Upper lobe of left lung (tissue), 6 donors: ENCODE data around the gene GABRR1. TPM values are rescaled to one million over a fixed set of nuclear protein-coding genes. Genes with fewer than 3 reads are reported as not detected.

Experiments used
- ATAC-seq, 2 donors: fragments of 200-7000 bp; cut with Tn5 transposase; one replicate each; pipeline ENCODE4 v1.9.1; 2022; ENCODE audit warnings: mild to moderate bottlenecking in 2 of 2, moderate library complexity in 2 of 2; ENCODE audit not compliant: low FRiP score in 2 of 2
- DNase-seq, 2 donors: peaks; one replicate each; pipeline ENCODE4 v3.0.0-alpha.2; 2019 to 2020
- H3K27ac ChIP-seq, 4 donors: fragments of 200-600 bp; sonication (generic); one replicate each; pipeline ENCODE4 v1.5.1; 2016 to 2019
- H3K27me3 ChIP-seq, 4 donors: fragments of 200-600 bp; sonication (generic); one replicate each; pipeline ENCODE4 v1.5.1; 2017 to 2019
- H3K36me3 ChIP-seq, 4 donors: fragments of 200-600 bp; sonication (generic); one replicate each; pipeline ENCODE4 v1.5.1; 2016 to 2019
- H3K4me1 ChIP-seq, 4 donors: fragments of 200-600 bp; sonication (generic); one replicate each; pipeline ENCODE4 v1.5.1; 2018 to 2019
- H3K4me3 ChIP-seq, 4 donors: fragments of 200-600 bp; sonication (generic); one replicate each; pipeline ENCODE4 v1.5.1; 2017 to 2019; ENCODE audit warnings: mild to moderate bottlenecking in 2 of 4, moderate library complexity in 1 of 4
- H3K9me3 ChIP-seq, 4 donors: fragments of 200-600 bp; sonication (generic); one replicate each; pipeline ENCODE4 v1.5.1; 2018 to 2019
- CTCF ChIP-seq, 6 experiments: fragments of 450-650 bp in 4 of 6; fragments of 200-600 bp in 2 of 6; sonication (generic) in 2 of 6; IDR thresholded peaks; one replicate each; pipeline ENCODE4 v1.5.1; 2016 to 2019; ENCODE audit warnings: antibody characterized with exemption in 6 of 6
- EP300 ChIP-seq, 4 donors: sonication (generic); formaldehyde crosslinking; IDR thresholded peaks; one replicate each; pipeline ENCODE4 v1.5.1; 2017; ENCODE audit warnings: antibody characterized with exemption in 4 of 4, control low read depth in 2 of 4
- POLR2A ChIP-seq, 4 donors: fragments of 450-650 bp; IDR thresholded peaks; one replicate each; pipeline ENCODE4 v1.5.1; 2016 to 2017; ENCODE audit warnings: antibody characterized with exemption in 4 of 4, mild to moderate bottlenecking in 2 of 4
- POLR2AphosphoS5 ChIP-seq, 2 donors: sonication (generic); formaldehyde crosslinking; IDR thresholded peaks; one replicate each; pipeline ENCODE4 v1.5.1; 2017; ENCODE audit warnings: antibody characterized with exemption in 2 of 2
- WGBS, 2 donors: methylation state at CpG; one replicate each; pipeline ENCODE4 v1.1.5; 2017 to 2018; 5-methylcytosine and 5-hydroxymethylcytosine counted together
- total RNA-seq, 6 donors: library from RNA; depleted of rRNA in 4 of 6; stranded (reverse); fragments of >200 nt in 4 of 6; gene quantifications; one replicate each; pipeline versions ENCODE4 v1.1.0 to v1.2.1, GENCODE V29; 2016 to 2021
- donor health status: DM: no; HTN: no; CAD: no; lungs with moderate emphysema.
- donor health status: DM: no; HTN: yes; CAD: no; lungs with severe emphysema.

The GABRR1 gene
- total RNA-seq, 6 donors from 2014 or later = not detected

GRCh38 chr6:89190741-89191140 is 26.4 kb downstream of the GABRR1 start:
- H3K27ac ChIP-seq = no peak overlapping the region
- no peaks in the 10 kb centered on the region for H3K36me3 ChIP-seq
- peaks cover 3 to 15% (median 13%) of the 10 kb centered on the region in 4 donors for H3K9me3 ChIP-seq
- H3K4me3 ChIP-seq = no peak overlapping the region
- no peaks in the 10 kb centered on the region for H3K4me1 ChIP-seq
- no peaks in the 10 kb centered on the region for H3K27me3 ChIP-seq
- ATAC-seq (no peak), DNase-seq (no peak)
- WGBS, 2 donors = 69 to 85% methylated on average over 5 of the region's 5 CpGs
- TF ChIP-seq EP300 (IDR thresholded peaks at IDR 0.05) = no peak
- TF ChIP-seq POLR2AphosphoS5 (IDR thresholded peaks at IDR 0.05) = no peak
- no peak for TF ChIP-seq CTCF (IDR thresholded peaks at IDR 0.05)

- Histone ChIP-seq H3K4me1 (no peaks in the 10 kb centered on the region), H3K36me3 (no peaks in the 10 kb centered on the region), H3K4me3 (no peak overlapping the region), H3K9me3 (no peaks in the 10 kb centered on the region), H3K27ac (no peak overlapping the region), H3K27me3 (no peaks in the 10 kb centered on the region)
- 89 to 95% methylated on average over 5 of the region's 5 CpGs for WGBS, 2 donors
- ATAC-seq = no peak
- TF ChIP-seq CTCF (IDR thresholded peaks at IDR 0.05) (no peak), POLR2A (IDR thresholded peaks at IDR 0.05) (no peak), EP300 (IDR thresholded peaks at IDR 0.05) (no peak), POLR2AphosphoS5 (IDR thresholded peaks at IDR 0.05) (no peak)
- DNase-seq = no peak
These were observed 29.7 kb downstream of the GABRR1 start for GRCh38 chr6:89187504-89187903.

- ATAC-seq (peak in 1 of 2 donors; percentile 48), DNase-seq (no peak)
- TF ChIP-seq CTCF (IDR thresholded peaks at IDR 0.05) (no peak), POLR2AphosphoS5 (IDR thresholded peaks at IDR 0.05) (no peak), EP300 (IDR thresholded peaks at IDR 0.05) (no peak), POLR2A (IDR thresholded peaks at IDR 0.05) (no peak)
- WGBS, 2 donors = 88 to 96% methylated on average over 2 of the region's 2 CpGs
- H3K9me3 ChIP-seq = no peaks in the 10 kb centered on the region
- H3K27ac ChIP-seq = no peak overlapping the region
- no peak overlapping the region for H3K4me3 ChIP-seq
- no peaks in the 10 kb centered on the region for H3K4me1 ChIP-seq
- H3K36me3 ChIP-seq = no peaks in the 10 kb centered on the region
- H3K27me3 ChIP-seq = no peaks in the 10 kb centered on the region
These were observed 30.4 kb downstream of the GABRR1 start for GRCh38 chr6:89186762-89187161.

GRCh38 chr6:89184344-89184743 is 32.8 kb downstream of the GABRR1 start:
- Histone ChIP-seq H3K27me3 (no peaks in the 10 kb centered on the region), H3K27ac (no peak overlapping the region), H3K9me3 (no peaks in the 10 kb centered on the region), H3K4me1 (no peaks in the 10 kb centered on the region), H3K4me3 (no peak overlapping the region), H3K36me3 (no peaks in the 10 kb centered on the region)
- no peak for TF ChIP-seq EP300 (IDR thresholded peaks at IDR 0.05)
- no peak for TF ChIP-seq POLR2AphosphoS5 (IDR thresholded peaks at IDR 0.05)
- no peak for TF ChIP-seq POLR2A (IDR thresholded peaks at IDR 0.05)
- no peak for TF ChIP-seq CTCF (IDR thresholded peaks at IDR 0.05)
- WGBS, 2 donors = 76 to 83% methylated on average over 9 of the region's 9 CpGs
- DNase-seq (no peak), ATAC-seq (no peak)

GRCh38 chr6:89183294-89183693 is 33.9 kb downstream of the GABRR1 start:
- H3K27me3 ChIP-seq = no peaks in the 10 kb centered on the region
- TF ChIP-seq EP300 (IDR thresholded peaks at IDR 0.05) (no peak), POLR2AphosphoS5 (IDR thresholded peaks at IDR 0.05) (no peak), CTCF (IDR thresholded peaks at IDR 0.05) (no peak), POLR2A (IDR thresholded peaks at IDR 0.05) (no peak)
- H3K36me3 ChIP-seq = no peaks in the 10 kb centered on the region
- H3K4me1 ChIP-seq = no peaks in the 10 kb centered on the region
- DNase-seq (no peak), ATAC-seq (no peak)
- no peak overlapping the region for H3K27ac ChIP-seq
- H3K4me3 ChIP-seq = no peak overlapping the region
- whole genome bisulfite sequencing, 2 donors = 56 to 92% methylated on average over 2 of the region's 2 CpGs
- no peaks in the 10 kb centered on the region for H3K9me3 ChIP-seq
